ENCODE measurements around the gene CTU2.

Gene CTU2

DNA sequence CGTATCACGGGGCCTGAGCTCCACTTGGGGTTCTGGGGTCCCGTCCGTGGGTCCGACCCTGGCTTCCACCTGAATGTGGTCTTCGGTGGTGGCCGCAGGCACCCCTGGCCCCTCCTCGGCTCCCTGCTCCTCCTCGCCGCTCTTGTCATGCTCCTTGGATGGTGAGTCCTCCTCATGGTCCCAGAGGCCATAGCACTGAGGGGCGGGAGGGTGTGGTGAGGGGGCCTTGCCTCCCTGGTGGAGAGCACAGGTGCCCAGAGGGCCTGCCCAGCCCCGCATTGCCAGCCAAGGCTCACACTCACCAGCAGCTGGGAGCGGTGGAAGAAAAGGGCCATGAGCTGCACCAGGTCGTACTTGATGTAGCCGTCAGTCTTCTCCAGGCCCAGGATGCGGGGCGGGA, 14.9 kb downstream of the CTU2 start:
- H3K4me3 Mint-ChIP-seq = no peak overlapping the region

DNA sequence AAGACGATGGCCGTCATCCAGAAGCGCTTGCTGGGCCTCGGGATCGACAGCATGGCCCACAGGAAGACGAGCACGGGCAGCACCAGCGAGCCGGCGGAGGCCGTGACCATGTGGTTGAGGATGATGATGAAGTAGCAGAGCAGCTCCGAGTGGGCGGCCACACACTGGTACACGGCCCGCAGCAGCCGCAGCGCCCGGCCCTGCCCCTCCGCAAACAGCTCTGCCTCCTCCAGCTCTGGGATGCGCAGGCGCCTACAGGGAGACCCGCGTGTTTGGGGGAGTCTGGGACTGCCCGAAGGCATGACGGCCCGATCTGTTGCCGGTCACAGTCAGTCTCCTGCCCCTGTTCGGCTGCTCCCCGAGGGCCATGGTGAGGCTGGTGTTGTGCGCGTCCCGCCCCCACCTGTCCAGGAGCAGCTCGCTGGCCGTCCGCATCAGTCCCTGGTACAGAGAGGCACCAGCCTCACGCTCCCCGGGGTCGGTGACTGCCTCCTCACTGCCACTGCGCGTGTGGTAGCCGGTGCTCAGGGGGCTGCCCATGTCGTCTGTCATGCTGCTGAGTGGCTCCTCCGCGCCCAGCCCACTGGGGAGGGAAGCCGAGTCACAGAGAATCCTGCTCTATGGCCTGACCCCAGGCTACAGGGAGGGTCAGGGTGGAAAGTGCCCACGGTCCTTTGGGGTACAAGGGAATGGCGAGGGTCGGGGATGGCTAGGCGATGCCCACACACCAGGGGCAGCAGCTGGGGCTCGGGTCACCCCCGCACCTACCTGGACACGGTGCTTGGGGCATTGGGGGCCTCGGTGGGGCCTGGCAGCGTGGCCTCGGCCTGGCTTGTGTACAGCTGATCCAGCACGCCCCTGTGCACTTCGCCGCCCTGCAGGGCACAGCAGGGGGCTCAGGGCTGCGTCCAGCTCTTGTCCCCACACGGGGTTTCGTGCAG, 15.8 kb downstream of the CTU2 start:
- no peak for DNase-seq
- H3K4me1 Mint-ChIP-seq = peaks cover 4% of the 10 kb centered on the region
- no peaks in the 10 kb centered on the region for H3K27me3 Mint-ChIP-seq (ENCODE audit: low read depth, poor library complexity)
- H3K36me3 Mint-ChIP-seq (ENCODE audit: low read depth) = peaks cover 4% of the 10 kb centered on the region
- H3K27ac Mint-ChIP-seq = no peak overlapping the region
- TF ChIP-seq, protein P1, sequence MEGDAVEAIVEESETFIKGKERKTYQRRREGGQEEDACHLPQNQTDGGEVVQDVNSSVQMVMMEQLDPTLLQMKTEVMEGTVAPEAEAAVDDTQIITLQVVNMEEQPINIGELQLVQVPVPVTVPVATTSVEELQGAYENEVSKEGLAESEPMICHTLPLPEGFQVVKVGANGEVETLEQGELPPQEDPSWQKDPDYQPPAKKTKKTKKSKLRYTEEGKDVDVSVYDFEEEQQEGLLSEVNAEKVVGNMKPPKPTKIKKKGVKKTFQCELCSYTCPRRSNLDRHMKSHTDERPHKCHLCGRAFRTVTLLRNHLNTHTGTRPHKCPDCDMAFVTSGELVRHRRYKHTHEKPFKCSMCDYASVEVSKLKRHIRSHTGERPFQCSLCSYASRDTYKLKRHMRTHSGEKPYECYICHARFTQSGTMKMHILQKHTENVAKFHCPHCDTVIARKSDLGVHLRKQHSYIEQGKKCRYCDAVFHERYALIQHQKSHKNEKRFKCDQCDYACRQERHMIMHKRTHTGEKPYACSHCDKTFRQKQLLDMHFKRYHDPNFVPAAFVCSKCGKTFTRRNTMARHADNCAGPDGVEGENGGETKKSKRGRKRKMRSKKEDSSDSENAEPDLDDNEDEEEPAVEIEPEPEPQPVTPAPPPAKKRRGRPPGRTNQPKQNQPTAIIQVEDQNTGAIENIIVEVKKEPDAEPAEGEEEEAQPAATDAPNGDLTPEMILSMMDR (IDR thresholded peaks at IDR 0.05) = no peak
- H3K4me3 Mint-ChIP-seq = no peak overlapping the region
- no peaks in the 10 kb centered on the region for H3K9me3 Mint-ChIP-seq

More for the DNA sequence above, 14.9 kb downstream of the CTU2 start:
- Mint-ChIP-seq H3K27me3 (ENCODE audit: low read depth, poor library complexity) (no peaks in the 10 kb centered on the region), H3K36me3 (ENCODE audit: low read depth) (peaks cover 5% of the 10 kb centered on the region), H3K27ac (no peak overlapping the region), H3K4me1 (peaks cover 5% of the 10 kb centered on the region), H3K9me3 (no peaks in the 10 kb centered on the region)
- TF ChIP-seq, protein P1 (IDR thresholded peaks at IDR 0.05) = no peak
- no peak for DNase-seq

DNA sequence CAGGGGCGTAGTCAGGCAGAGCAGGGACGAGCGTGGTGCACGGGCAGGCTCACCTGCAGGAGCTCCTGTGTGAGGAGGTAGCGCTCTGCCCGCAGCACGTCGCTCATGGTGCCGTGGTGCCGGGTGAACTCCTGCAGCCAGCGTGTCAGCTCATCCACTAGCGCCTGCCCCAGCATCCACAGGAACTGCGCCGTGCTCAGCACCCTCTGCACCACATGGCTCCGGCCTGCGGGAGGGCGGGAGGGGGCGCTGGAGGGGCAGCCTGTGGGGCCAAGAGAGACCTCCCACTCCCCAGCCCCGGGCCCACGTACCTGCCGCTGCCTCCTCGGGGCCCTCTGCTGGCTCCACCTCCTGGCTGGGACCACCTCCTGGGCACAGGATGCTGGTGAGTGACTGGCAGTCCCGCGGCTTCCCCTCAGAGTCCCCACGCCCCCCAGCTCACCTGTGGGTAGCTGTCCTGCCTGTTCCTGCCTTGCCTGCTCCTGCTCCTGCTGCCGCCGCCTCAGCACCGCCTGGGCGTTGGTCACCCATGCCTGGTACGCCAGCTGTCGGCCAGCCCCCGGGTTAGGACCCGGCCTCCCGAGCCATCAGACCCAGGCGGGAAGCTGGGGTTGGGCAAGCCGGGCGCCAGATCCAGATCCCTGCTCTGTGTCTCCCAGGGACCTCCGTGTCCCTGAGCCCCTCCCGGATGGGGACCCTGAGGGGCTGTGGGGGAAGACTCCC, 16.6 kb downstream of the CTU2 start:
- TF ChIP-seq, protein P1 (IDR thresholded peaks at IDR 0.05) = no peak
- no peak for DNase-seq
- no peaks in the 10 kb centered on the region for H3K36me3 Mint-ChIP-seq (ENCODE audit: low read depth)
- H3K4me1 Mint-ChIP-seq = no peaks in the 10 kb centered on the region
- H3K4me3 Mint-ChIP-seq = no peak overlapping the region
- no peaks in the 10 kb centered on the region for H3K27me3 Mint-ChIP-seq (ENCODE audit: low read depth, poor library complexity)
- no peak overlapping the region for H3K27ac Mint-ChIP-seq
- H3K9me3 Mint-ChIP-seq = no peaks in the 10 kb centered on the region

DNA sequence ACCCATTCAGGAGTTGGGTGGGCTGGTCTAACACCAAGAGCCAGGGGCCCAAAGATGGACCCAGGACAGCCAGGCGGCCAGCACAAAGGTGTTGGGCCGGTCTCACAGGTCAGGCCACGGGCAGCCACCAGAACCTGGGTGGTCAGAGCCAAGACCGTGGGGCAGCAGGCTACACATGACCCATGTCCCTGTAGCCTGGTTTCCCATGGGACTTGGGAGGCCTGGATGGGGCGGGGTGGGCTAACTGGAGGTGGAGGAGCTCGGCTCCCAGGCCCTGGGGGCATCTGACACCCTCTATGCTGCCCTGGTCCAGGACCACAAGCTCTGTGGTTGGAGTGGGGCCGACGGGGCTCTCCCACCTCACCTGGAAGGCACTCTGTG, 17.2 kb downstream of the CTU2 start:
- Mint-ChIP-seq H3K27me3 (ENCODE audit: low read depth, poor library complexity) (no peaks in the 10 kb centered on the region), H3K9me3 (no peaks in the 10 kb centered on the region), H3K4me3 (no peak overlapping the region), H3K36me3 (ENCODE audit: low read depth) (no peaks in the 10 kb centered on the region), H3K27ac (no peak overlapping the region), H3K4me1 (no peaks in the 10 kb centered on the region)
- TF ChIP-seq, protein P1 (IDR thresholded peaks at IDR 0.05) = no peak
- no peak for DNase-seq

DNA sequence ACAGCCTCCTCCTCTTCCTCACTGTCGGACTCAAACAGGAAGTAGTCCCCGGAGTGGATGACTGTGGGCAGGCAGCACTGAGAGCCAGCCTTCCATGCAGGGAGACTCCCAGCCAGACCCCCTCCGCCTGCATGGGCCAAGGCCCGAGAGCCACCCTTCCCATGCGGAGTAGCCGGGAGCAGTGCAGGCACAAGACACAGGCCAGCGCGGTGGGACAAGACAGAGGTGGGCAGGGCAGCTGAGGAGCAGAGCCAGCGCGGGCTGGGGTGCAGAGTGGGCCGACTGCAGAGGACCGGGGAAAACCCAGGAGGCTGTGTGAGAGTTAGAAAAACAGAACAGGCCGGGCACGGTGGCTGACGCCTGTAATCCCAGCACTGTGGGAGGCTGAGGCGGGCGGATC, 17.6 kb downstream of the CTU2 start:
- Mint-ChIP-seq H3K9me3 (no peaks in the 10 kb centered on the region), H3K4me1 (no peaks in the 10 kb centered on the region), H3K27ac (no peak overlapping the region), H3K4me3 (no peak overlapping the region), H3K36me3 (ENCODE audit: low read depth) (no peaks in the 10 kb centered on the region), H3K27me3 (ENCODE audit: low read depth, poor library complexity) (no peaks in the 10 kb centered on the region)
- no peak for DNase-seq
- TF ChIP-seq, protein P1 (IDR thresholded peaks at IDR 0.05) = no peak
